Endothelial cell of umbilical vein (primary cell): Measurements from ENCODE around the gene GTF2H4. TPM values are rescaled to one million over a fixed set of nuclear protein-coding genes. Genes with fewer than 3 reads are reported as not detected.

Experiments used
- BruUV-seq: library from RNA; stranded (reverse); fragments of 400-500 nt; replicated peaks from 2 replicates; lab custom pipeline; 2021; lab: Mats Ljungman, UMichigan
- CTCF ChIA-PET: fragments of 300-600, 350-600 bp; sonication (Branson Sonifier 250); formaldehyde crosslinking; loops from one replicate; lab custom pipeline; 2021; ENCODE audit warnings: antibody characterized with exemption, inconsistent platforms; lab: Charles Lee
- POLR2A ChIA-PET: fragments of 300-600, 350-600 bp; sonication (Branson Sonifier 250); formaldehyde crosslinking; loops from one replicate; lab custom pipeline; 2021; ENCODE audit warnings: antibody characterized with exemption, inconsistent platforms; lab: Charles Lee
- DNase-seq: peaks from one replicate; pipeline ENCODE4 v3.0.0-alpha.2; 2011; ENCODE audit warnings: low read depth, low spot score
- FAIRE-seq: peaks from 2 replicates; lab custom pipeline; 2011; peaks lifted over from hg19 to GRCh38; lab: Jason Lieb, UNC
- H2AFZ ChIP-seq: 2 replicates; pipeline ENCODE4 v1.6.0; 2012; ENCODE audit warnings: low read depth, low read length, control low read depth, inconsistent platforms
- H3K27ac ChIP-seq: 2 replicates; pipeline ENCODE4 v1.5.1; 2011; ENCODE audit warnings: low read depth, mild to moderate bottlenecking, control low read depth, low read length, moderate library complexity; ENCODE audit not compliant: insufficient read depth
- H3K27me3 ChIP-seq, 2 experiments: 2 replicates each; pipeline versions ENCODE4 v1.6.0 to v1.6.1; 2011; ENCODE audit warnings: low read length in 2 of 2, mixed read lengths in 1 of 2; ENCODE audit not compliant: control insufficient read depth in 2 of 2, insufficient read depth in 2 of 2
- H3K36me3 ChIP-seq, 2 experiments: 2 replicates in 1 of 2; 3 replicates in 1 of 2; pipeline ENCODE4 v1.5.1; 2011; ENCODE audit warnings: low read length in 2 of 2, mild to moderate bottlenecking in 1 of 2, moderate library complexity in 1 of 2; ENCODE audit not compliant: control insufficient read depth in 2 of 2, insufficient read depth in 2 of 2; ENCODE audit errors: extremely low read depth in 1 of 2
- H3K4me1 ChIP-seq: 3 replicates; pipeline ENCODE4 v1.5.1; 2011; ENCODE audit warnings: mild to moderate bottlenecking, low read length; ENCODE audit not compliant: control insufficient read depth, insufficient read depth; ENCODE audit errors: extremely low read depth
- H3K4me2 ChIP-seq: 2 replicates; pipeline ENCODE4 v1.6.1; 2011; ENCODE audit warnings: low read length, control low read depth, mixed read lengths; ENCODE audit not compliant: insufficient read depth
- H3K4me3 ChIP-seq, 3 experiments: fragments of 200-600 bp in 1 of 3; sonication (generic), shearing (Covaris generic) in 1 of 3; replicated peaks in 1 of 3; 2 replicates each; pipeline ENCODE4 v1.5.1; 2011 to 2016; ENCODE audit warnings: control low read depth in 3 of 3, low read length in 3 of 3, mild to moderate bottlenecking in 2 of 3, inconsistent platforms in 1 of 3, low read depth in 1 of 3, moderate library complexity in 1 of 3; ENCODE audit not compliant: insufficient read depth in 1 of 3
- H3K79me2 ChIP-seq: 2 replicates; pipeline ENCODE4 v1.6.0; 2012; ENCODE audit warnings: low read length, inconsistent platforms; ENCODE audit not compliant: control insufficient read depth, insufficient read depth
- H3K9ac ChIP-seq: replicated peaks from 2 replicates; pipeline ENCODE3; 2011; ENCODE audit warnings: low read length, control low read depth; ENCODE audit not compliant: insufficient read depth; ENCODE audit errors: extremely low read depth
- H3K9me1 ChIP-seq: replicated peaks from 3 replicates; pipeline ENCODE4 v1.6.0; 2011; ENCODE audit warnings: mild to moderate bottlenecking, low read length; ENCODE audit not compliant: control insufficient read depth, insufficient read depth; ENCODE audit errors: extremely low read depth
- H3K9me3 ChIP-seq: replicated peaks from 2 replicates; pipeline ENCODE4 v1.5.1; 2012; ENCODE audit warnings: low read length, inconsistent platforms; ENCODE audit not compliant: control insufficient read depth, insufficient read depth
- H4K20me1 ChIP-seq: replicated peaks from 2 replicates; pipeline ENCODE3; 2011; ENCODE audit warnings: mild to moderate bottlenecking, low read length; ENCODE audit not compliant: control insufficient read depth, insufficient read depth; ENCODE audit errors: extremely low read depth
- EZH2 ChIP-seq: IDR thresholded peaks from 2 replicates; pipeline ENCODE4 v1.6.1; 2012; ENCODE audit warnings: borderline replicate concordance, low read depth, mild to moderate bottlenecking, moderate library complexity, low read length, inconsistent platforms; ENCODE audit not compliant: severe bottlenecking
- FOS ChIP-seq: IDR thresholded peaks from 2 replicates; pipeline ENCODE4 v1.6.1; 2011; ENCODE audit warnings: mild to moderate bottlenecking, low read length, moderate library complexity, borderline replicate concordance; ENCODE audit not compliant: insufficient read depth
- GATA2 ChIP-seq: IDR thresholded peaks from 2 replicates; pipeline ENCODE4 v1.7.0; 2011; ENCODE audit warnings: low read depth, mild to moderate bottlenecking, moderate library complexity, mixed read lengths, low read length; ENCODE audit not compliant: insufficient read length, insufficient read depth
- JUN ChIP-seq: IDR thresholded peaks from 2 replicates; pipeline ENCODE4 v1.6.1; 2011; ENCODE audit warnings: borderline replicate concordance, low read depth; ENCODE audit not compliant: insufficient read length, insufficient read depth
- MYC ChIP-seq: IDR thresholded peaks from one replicate; pipeline ENCODE4 v1.6.1; 2011; ENCODE audit warnings: mild to moderate bottlenecking, low read depth, low read length
- POLR2A ChIP-seq: IDR thresholded peaks from 2 replicates; pipeline ENCODE4 v1.6.1; 2012; ENCODE audit warnings: low read depth, mild to moderate bottlenecking, control low read depth, low read length
- POLR2AphosphoS5 ChIP-seq: IDR thresholded peaks from 2 replicates; pipeline ENCODE4 v1.6.1; 2012; ENCODE audit warnings: low read depth, mild to moderate bottlenecking, control low read depth, low read length, moderate library complexity; ENCODE audit not compliant: insufficient read depth
- dilution Hi-C: fragments of 300-500 bp; cut with MboI; formaldehyde crosslinking; loops from one replicate; pipeline ENCODE4 v1.15.0; 2019; ENCODE audit warnings: low sequenced_read_pairs; ENCODE audit not compliant: extremely low pct_ligation_motif_present
- intact Hi-C: fragments of 100-400 bp; cut with micrococcal nuclease; formaldehyde crosslinking; loops from one replicate; pipeline ENCODE4 v1.10.0; 2022
- polyA plus RNA-seq, 4 experiments: library from polyadenylated mRNA; depleted of rRNA in 3 of 4; stranded (reverse) in 3 of 4; unstranded in 1 of 4; fragments of >200 nt; gene quantifications; 2 replicates each; pipeline versions ENCODE4 v1.2.1 to v1.2.3, GENCODE V29; 2011 to 2012; ENCODE audit warnings: missing spikeins in 1 of 4
- total RNA-seq: library from RNA; stranded (reverse); gene quantifications from 2 replicates; pipeline ENCODE4 v1.2.3, GENCODE V29; 2021
- TF ChIP-seq, protein P1 (sequence below), 2 donors: IDR thresholded peaks; 1 replicate in 1 of 2; 2 replicates in 1 of 2; pipeline ENCODE4 v1.5.1; 2011; ENCODE audit warnings: low read length in 2 of 2, mild to moderate bottlenecking in 2 of 2, moderate library complexity in 2 of 2, control low read depth in 1 of 2, inconsistent platforms in 1 of 2, low read depth in 1 of 2; ENCODE audit not compliant: insufficient read depth in 1 of 2; ENCODE audit errors: extremely low read depth in 1 of 2
- TF ChIP-seq, protein P2 (sequence below): IDR thresholded peaks from 2 replicates; pipeline ENCODE4 v1.6.1; 2011; ENCODE audit not compliant: insufficient read depth, insufficient read length

The GTF2H4 gene
- total and polyA plus RNA-seq, 2 donors (not counting 3 experiments of a cell fraction or from before 2014, with no cell fraction given), result 40.5 to 52.6 TPM

- no peaks in the 10 kb centered on the region for H4K20me1 ChIP-seq
- TF ChIP-seq EZH2 (no peak), JUN (no peak), POLR2A (no peak), POLR2AphosphoS5 (no peak)
- TF ChIP-seq, protein P1, sequence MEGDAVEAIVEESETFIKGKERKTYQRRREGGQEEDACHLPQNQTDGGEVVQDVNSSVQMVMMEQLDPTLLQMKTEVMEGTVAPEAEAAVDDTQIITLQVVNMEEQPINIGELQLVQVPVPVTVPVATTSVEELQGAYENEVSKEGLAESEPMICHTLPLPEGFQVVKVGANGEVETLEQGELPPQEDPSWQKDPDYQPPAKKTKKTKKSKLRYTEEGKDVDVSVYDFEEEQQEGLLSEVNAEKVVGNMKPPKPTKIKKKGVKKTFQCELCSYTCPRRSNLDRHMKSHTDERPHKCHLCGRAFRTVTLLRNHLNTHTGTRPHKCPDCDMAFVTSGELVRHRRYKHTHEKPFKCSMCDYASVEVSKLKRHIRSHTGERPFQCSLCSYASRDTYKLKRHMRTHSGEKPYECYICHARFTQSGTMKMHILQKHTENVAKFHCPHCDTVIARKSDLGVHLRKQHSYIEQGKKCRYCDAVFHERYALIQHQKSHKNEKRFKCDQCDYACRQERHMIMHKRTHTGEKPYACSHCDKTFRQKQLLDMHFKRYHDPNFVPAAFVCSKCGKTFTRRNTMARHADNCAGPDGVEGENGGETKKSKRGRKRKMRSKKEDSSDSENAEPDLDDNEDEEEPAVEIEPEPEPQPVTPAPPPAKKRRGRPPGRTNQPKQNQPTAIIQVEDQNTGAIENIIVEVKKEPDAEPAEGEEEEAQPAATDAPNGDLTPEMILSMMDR (IDR thresholded peaks at IDR 0.05; ENCODE audit: extremely low read depth in 1 of 2, insufficient read depth in 1 of 2, low read depth in 1 of 2, low read length in 2 of 2), result no peak
- DNase-seq (no peak), FAIRE-seq (no peak)
- no peaks in the 10 kb centered on the region for H3K9me1 ChIP-seq
- POLR2A ChIA-PET, result no interaction called here
- H3K4me3 ChIP-seq, result no peak overlapping the region
- H3K79me2 ChIP-seq, result no peaks in the 10 kb centered on the region
- intact Hi-C loops, result no loop called here
- dilution Hi-C loops, result no loop called here
- CTCF ChIA-PET, result interaction anchor here (0.9 to 1.3 kb wide), 2 partner anchors 123 to 142 kb away, joined by 3 read pairs; no protein-coding TSS in a partner anchor
- H3K9me3 ChIP-seq, result no peaks in the 10 kb centered on the region
- H3K4me1 ChIP-seq, result no peaks in the 10 kb centered on the region
- peaks cover 8 to 18% of the 10 kb centered on the region in 2 experiments for H3K27me3 ChIP-seq
- BruUV-seq, result no TSS peak
- H3K36me3 ChIP-seq, result no peaks in the 10 kb centered on the region
- H3K4me2 ChIP-seq, result no peak overlapping the region
- no peak overlapping the region for H3K27ac ChIP-seq
- H3K9ac ChIP-seq, result no peak overlapping the region
- no peak overlapping the region for H2AFZ ChIP-seq
Measured at GRCh38 chr6:30945281-30945680, 37.3 kb downstream of the GTF2H4 start.

DNA sequence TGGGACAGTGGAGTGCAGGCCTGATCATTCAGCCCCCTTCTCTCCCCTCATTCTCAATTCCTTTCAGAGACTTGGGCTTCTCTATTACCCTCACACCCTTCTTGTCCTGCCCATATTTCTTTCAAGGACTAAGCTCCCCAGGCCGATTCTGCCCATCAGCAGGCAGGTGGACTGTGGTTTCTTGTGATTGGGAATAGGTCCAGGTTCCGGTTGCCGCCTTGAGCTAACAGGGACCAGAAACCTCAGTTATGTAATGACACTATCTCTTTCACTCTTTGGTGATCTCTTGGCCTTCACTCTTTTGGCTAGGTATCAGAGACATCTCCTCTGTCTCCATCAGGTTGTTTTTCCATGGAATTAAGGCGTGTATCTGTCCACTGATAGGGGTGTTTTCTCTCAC lies 39.2 kb downstream of the GTF2H4 start:
- Histone ChIP-seq H3K9ac (no peak overlapping the region), H3K36me3 (no peaks in the 10 kb centered on the region), H4K20me1 (no peaks in the 10 kb centered on the region), H3K9me3 (no peaks in the 10 kb centered on the region), H3K4me1 (no peaks in the 10 kb centered on the region), H3K27ac (no peak overlapping the region), H3K27me3 (peaks cover 10 to 21% of the 10 kb centered on the region in 2 experiments), H3K9me1 (no peaks in the 10 kb centered on the region), H3K4me2 (no peak overlapping the region), H3K4me3 (no peak overlapping the region), H2AFZ (no peak overlapping the region), H3K79me2 (no peaks in the 10 kb centered on the region)
- TF ChIP-seq POLR2A (no peak), MYC (no peak), FOS (no peak), JUN (no peak), GATA2 (no peak), EZH2 (no peak), POLR2AphosphoS5 (no peak)
- TF ChIP-seq, protein P1 (IDR thresholded peaks at IDR 0.05; ENCODE audit: extremely low read depth in 1 of 2, insufficient read depth in 1 of 2, low read depth in 1 of 2, low read length in 2 of 2), result no peak
- TF ChIP-seq, protein P2, sequence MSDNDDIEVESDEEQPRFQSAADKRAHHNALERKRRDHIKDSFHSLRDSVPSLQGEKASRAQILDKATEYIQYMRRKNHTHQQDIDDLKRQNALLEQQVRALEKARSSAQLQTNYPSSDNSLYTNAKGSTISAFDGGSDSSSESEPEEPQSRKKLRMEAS, result no peak
- CTCF ChIA-PET, result interaction anchor here (1.9 kb wide), 1 partner anchor 140 kb away, joined by 5 read pairs; no protein-coding TSS in a partner anchor
- dilution Hi-C loops, result no loop called here
- FAIRE-seq (no peak), DNase-seq (no peak)
- POLR2A ChIA-PET, result no interaction called here
- no TSS peak for BruUV-seq
- intact Hi-C loops, result no loop called here
